T47D (cell line): Measurements from ENCODE around the gene CPXM1.
"Not testable (repeated sequence)": the region's sequence is repeated elsewhere in the genome, so short reads cannot be mapped to it uniquely, and the experiment has no call there.

Experiments used
- DNase-seq, 2 experiments: peaks; one replicate each; pipeline versions ENCODE4 v3.0.0 to v3.0.0-alpha.2; 2011 to 2012; ENCODE audit warnings: low read depth in 1 of 2, low spot score in 1 of 2
- JUND ChIP-seq: IDR thresholded peaks from 2 replicates; pipeline ENCODE4 v1.6.1; 2012; ENCODE audit warnings: low read depth
- in situ Hi-C: cut with HindIII; loops from 2 replicates; pipeline ENCODE4 v1.10.0; 2016; ENCODE audit warnings: low sequenced_read_pairs, low pct_unique_long_range_greater_than_20kb

The CPXM1 gene

GRCh38 chr20:2817341-2817726 is 16.9 kb upstream of the CPXM1 start:
- no peak for DNase-seq
- TF ChIP-seq JUND, result no peak
- in situ Hi-C loops, result no loop called here

GRCh38 chr20:2816583-2817340 is 16.3 kb upstream of the CPXM1 start:
- in situ Hi-C loops, result no loop called here
- no peak for DNase-seq

DNA sequence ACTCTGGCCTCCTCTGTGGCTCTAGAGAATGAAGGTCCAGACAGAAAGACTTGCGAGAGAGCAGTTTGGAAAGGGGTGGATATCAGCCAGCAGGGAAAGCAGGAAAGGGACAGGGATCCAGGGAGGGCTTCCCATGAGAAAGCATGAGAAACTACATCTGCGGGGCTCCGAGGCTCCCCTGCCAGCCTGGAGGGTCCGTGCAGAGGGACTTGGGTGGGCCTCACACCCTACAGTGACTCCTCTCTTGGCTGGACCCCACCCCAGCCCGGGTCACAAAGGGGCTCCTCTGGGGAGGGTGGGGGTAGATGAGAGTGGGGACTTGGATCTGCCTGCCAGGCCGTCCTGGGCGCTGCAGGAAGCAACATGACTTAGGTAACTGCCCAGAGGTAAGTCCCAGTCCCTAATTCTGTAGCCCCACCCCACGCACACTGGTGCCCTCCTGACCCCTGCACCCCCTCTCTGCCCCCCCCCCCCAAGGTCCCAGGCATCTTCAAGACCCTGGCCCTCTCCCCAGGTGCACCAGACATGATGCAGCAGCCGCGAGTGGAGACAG is 15.7 kb upstream of the CPXM1 start, which contains the start of gene TMEM239:
TSS of gene TMEM239 (plus strand) at position 335 of the 553 bp plus-strand sequence. CDS start at position 526, 191 bp downstream.
- DNase-seq, result no peak
- TF ChIP-seq JUND, result no peak
- in situ Hi-C loops, result no loop called here

More at GRCh38 chr20:2816583-2817340, 16.3 kb upstream of the CPXM1 start:
- TF ChIP-seq JUND, result no peak

- no peak for TF ChIP-seq JUND
- DNase-seq, result no peak
- in situ Hi-C loops, result no loop called here
These were observed 14.9 kb upstream of the CPXM1 start for GRCh38 chr20:2815242-2815900.

DNA sequence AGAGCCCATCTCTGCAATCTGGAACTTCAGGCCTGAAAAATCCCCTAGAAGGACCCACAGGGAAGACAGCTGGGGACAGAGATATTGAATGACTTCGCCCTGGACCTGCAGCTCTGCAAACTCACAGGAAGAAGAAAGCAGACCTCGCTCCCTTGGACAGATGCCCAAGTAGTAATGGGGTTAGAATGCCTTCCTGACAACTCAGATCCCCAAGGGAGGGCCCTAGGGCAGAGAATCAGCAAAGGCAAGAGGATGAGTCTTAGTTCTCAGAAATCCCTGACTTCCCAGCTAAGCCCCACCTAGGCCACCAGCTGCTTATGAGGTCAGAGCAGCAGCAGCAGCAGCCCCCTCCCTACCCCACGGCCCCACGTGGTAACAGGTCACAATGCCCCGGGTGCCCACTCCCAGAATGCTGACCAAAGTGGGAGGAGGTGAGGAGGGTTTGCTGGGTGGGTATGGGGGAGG is 14.2 kb upstream of the CPXM1 start, which contains the start of gene C20orf141:
TSS of gene C20orf141 (plus strand) at position 401 of the 465 bp plus-strand sequence. CDS start 198 bp downstream, outside the sequence.
- in situ Hi-C loops, result no loop called here
- TF ChIP-seq JUND, result no peak
- DNase-seq, result peak in 1 of 2 experiments; percentile 27

DNA sequence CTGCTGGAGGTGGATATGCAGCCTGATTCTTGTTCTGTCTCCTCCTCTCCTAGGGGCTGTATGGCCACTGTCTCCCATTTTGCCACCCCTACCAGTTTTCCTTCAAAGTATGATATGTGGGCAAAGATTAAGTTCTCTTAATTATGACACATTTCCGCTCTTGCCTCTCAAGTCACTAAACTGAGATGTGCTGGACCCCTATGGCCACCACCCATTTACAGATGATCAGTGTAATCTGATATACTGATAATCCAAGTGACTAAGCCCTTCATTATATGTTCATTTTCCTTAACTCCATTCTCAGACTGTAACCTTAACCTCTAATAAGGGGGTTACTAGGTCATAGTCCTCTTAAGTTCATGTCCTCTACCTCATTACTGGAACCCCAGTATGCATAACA is 13.6 kb upstream of the CPXM1 start:
- DNase-seq, result no peak
- in situ Hi-C loops, result no loop called here

GRCh38 chr20:2812189-2812588 is 11.8 kb upstream of the CPXM1 start:
- DNase-seq, result no peak
- in situ Hi-C loops, result no loop called here
- no peak for TF ChIP-seq JUND

More for the DNA sequence above, 13.6 kb upstream of the CPXM1 start:
- TF ChIP-seq JUND, result no peak

GRCh38 chr20:2809690-2810089 is 9.3 kb upstream of the CPXM1 start:
- no peak for TF ChIP-seq JUND
- in situ Hi-C loops, result no loop called here
- no peak for DNase-seq

- in situ Hi-C loops, DNase-seq: not testable (repeated sequence)
These were observed 7.5 kb upstream of the CPXM1 start for GRCh38 chr20:2807929-2808328.

- DNase-seq, result no peak
- in situ Hi-C loops, result no loop called here
- TF ChIP-seq JUND, result no peak
These were observed 6.6 kb upstream of the CPXM1 start for GRCh38 chr20:2807019-2807418.

DNA sequence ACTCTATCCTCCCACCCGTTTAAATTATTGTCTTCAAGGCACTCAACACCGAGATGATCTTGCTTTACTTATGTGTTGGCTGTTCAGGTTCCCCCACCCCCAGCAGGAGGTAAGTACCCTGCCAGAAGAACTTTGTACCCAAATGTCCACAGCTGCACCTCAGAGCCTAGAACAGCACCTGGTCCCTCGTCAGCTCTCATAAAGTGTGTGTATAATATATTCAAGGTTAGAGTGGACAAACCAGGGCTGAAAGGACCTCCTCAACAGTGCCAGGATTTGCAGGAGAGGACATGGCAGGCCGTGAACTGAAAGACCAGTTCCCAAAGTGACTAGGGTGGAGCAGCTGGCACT is 5.9 kb upstream of the CPXM1 start:
- in situ Hi-C loops, result no loop called here
- DNase-seq, result no peak
- no peak for TF ChIP-seq JUND

DNA sequence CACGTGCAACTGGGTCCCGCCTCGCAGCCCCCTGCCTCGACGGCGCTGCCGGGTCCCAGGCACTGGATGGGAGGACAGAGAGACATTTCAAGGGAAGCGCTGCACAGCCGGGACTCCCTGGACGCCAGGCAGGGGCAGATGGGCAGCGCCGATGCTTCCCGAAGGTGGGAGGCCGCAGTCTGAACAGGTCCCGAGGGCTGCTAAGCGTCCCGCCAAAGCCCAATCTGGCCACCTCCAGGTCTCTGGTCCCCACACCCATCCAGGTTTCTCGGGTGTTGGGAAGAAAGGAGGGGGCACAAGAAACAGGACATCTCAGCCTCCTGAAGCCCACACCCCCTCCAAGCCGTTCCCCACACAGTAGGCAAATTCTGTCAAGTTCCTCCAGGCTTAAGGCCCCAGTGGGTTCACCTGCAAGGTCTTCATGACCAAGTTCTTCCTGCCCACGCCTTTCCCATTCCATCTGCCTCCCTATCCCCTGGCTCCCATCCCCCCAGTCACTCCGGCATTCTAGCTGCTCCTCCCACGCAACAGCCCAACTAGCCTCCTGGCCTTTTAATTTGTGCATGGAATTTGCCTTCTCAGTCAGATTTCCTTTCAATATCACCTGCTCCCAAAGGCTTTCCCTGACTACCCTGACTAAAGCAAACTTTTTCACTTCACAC is 5.4 kb upstream of the CPXM1 start:
- in situ Hi-C loops, result no loop called here
- no peak for TF ChIP-seq JUND

More for the DNA sequence above, 5.4 kb upstream of the CPXM1 start:
- peak in 1 of 2 experiments; percentile 35 for DNase-seq
